Parathyroid adenoma (tissue), 2 donors: Measurements from ENCODE around the gene SEMA3E.

Source experiments
- H2AFZ ChIP-seq: fragments of 300-600 bp; sonication (generic); one replicate; pipeline ENCODE4 v1.7.0; 2017; ENCODE audit warnings: antibody characterized with exemption, mild to moderate bottlenecking
- H3K27ac ChIP-seq: fragments of 300-600 bp; sonication (generic); one replicate; pipeline ENCODE4 v1.7.0; 2017
- H3K27me3 ChIP-seq: fragments of 300-600 bp; sonication (generic); one replicate; pipeline ENCODE4 v1.7.0; 2017; ENCODE audit warnings: low read length; ENCODE audit not compliant: control insufficient read depth, insufficient read depth
- H3K36me3 ChIP-seq: fragments of 300-600 bp; sonication (generic); one replicate; pipeline ENCODE4 v1.7.0; 2017; ENCODE audit warnings: low read length; ENCODE audit not compliant: control insufficient read depth, insufficient read depth
- H3K4me1 ChIP-seq: fragments of 300-600 bp; sonication (generic); one replicate; pipeline ENCODE4 v1.7.0; 2017; ENCODE audit warnings: control low read depth
- H3K4me2 ChIP-seq: fragments of 300-600 bp; sonication (generic); one replicate; pipeline ENCODE4 v1.7.0; 2017; ENCODE audit warnings: low read length
- H3K4me3 ChIP-seq: fragments of 300-600 bp; sonication (generic); one replicate; pipeline ENCODE4 v1.7.0; 2017; ENCODE audit warnings: low read depth, low read length
- H3K79me2 ChIP-seq: fragments of 300-600 bp; sonication (generic); one replicate; pipeline ENCODE4 v1.7.0; 2017; ENCODE audit warnings: control low read depth
- H3K9ac ChIP-seq: fragments of 300-600 bp; sonication (generic); one replicate; pipeline ENCODE4 v1.7.0; 2017; ENCODE audit warnings: mild to moderate bottlenecking
- H3K9me3 ChIP-seq: fragments of 300-600 bp; sonication (generic); one replicate; pipeline ENCODE4 v1.7.0; 2017; ENCODE audit warnings: low read length; ENCODE audit not compliant: control insufficient read depth
- CTCF ChIP-seq: fragments of 300-600 bp; sonication (generic); IDR thresholded peaks from one replicate; pipeline ENCODE4 v1.7.0; 2017; ENCODE audit warnings: antibody characterized with exemption, mild to moderate bottlenecking
- donor health status: primary hyperparathyroidism.

The SEMA3E gene

GRCh38 chr7:83550100-83550499, 98.8 kb downstream of the SEMA3E start:
- H2AFZ ChIP-seq: no peak overlapping the region
- H3K79me2 ChIP-seq: no peaks in the 10 kb centered on the region
- no peak for TF ChIP-seq CTCF
- no peak overlapping the region for H3K9ac ChIP-seq
- H3K4me3 ChIP-seq: no peak overlapping the region
- no peaks in the 10 kb centered on the region for H3K27me3 ChIP-seq
- H3K4me1 ChIP-seq: no peaks in the 10 kb centered on the region
- no peaks in the 10 kb centered on the region for H3K36me3 ChIP-seq
- H3K4me2 ChIP-seq: no peak overlapping the region
- H3K27ac ChIP-seq: no peak overlapping the region
- H3K9me3 ChIP-seq: no peaks in the 10 kb centered on the region

GRCh38 chr7:83548250-83548649, 100.7 kb downstream of the SEMA3E start:
- Histone ChIP-seq H3K9ac (no peak overlapping the region), H3K9me3 (no peaks in the 10 kb centered on the region)

GRCh38 chr7:83547526-83547925, 101.4 kb downstream of the SEMA3E start:
- no peak for TF ChIP-seq CTCF

More at GRCh38 chr7:83548250-83548649, 100.7 kb downstream of the SEMA3E start:
- Histone ChIP-seq H3K79me2 (no peaks in the 10 kb centered on the region), H2AFZ (no peak overlapping the region), H3K36me3 (no peaks in the 10 kb centered on the region), H3K27me3 (no peaks in the 10 kb centered on the region), H3K4me1 (no peaks in the 10 kb centered on the region), H3K27ac (no peak overlapping the region), H3K4me2 (no peak overlapping the region), H3K4me3 (no peak overlapping the region)
- no peak for TF ChIP-seq CTCF

GRCh38 chr7:83546586-83546985, 102.4 kb downstream of the SEMA3E start:
- Histone ChIP-seq H3K9ac (no peak overlapping the region), H3K4me3 (no peak overlapping the region), H3K36me3 (no peaks in the 10 kb centered on the region), H3K27ac (no peak overlapping the region), H3K79me2 (no peaks in the 10 kb centered on the region), H2AFZ (no peak overlapping the region), H3K9me3 (no peaks in the 10 kb centered on the region), H3K4me2 (no peak overlapping the region), H3K4me1 (no peaks in the 10 kb centered on the region), H3K27me3 (no peaks in the 10 kb centered on the region)
- no peak for TF ChIP-seq CTCF

More at GRCh38 chr7:83547526-83547925, 101.4 kb downstream of the SEMA3E start:
- H3K9ac ChIP-seq: no peak overlapping the region
- H3K9me3 ChIP-seq: no peaks in the 10 kb centered on the region
- H3K79me2 ChIP-seq: no peaks in the 10 kb centered on the region
- H3K36me3 ChIP-seq: no peaks in the 10 kb centered on the region
- H3K4me1 ChIP-seq: no peaks in the 10 kb centered on the region
- H2AFZ ChIP-seq: no peak overlapping the region
- H3K4me2 ChIP-seq: no peak overlapping the region
- H3K27me3 ChIP-seq: no peaks in the 10 kb centered on the region
- H3K4me3 ChIP-seq: no peak overlapping the region
- H3K27ac ChIP-seq: no peak overlapping the region

GRCh38 chr7:83541187-83541960, 107.6 kb downstream of the SEMA3E start:
- H3K4me1 ChIP-seq: no peaks in the 10 kb centered on the region
- TF ChIP-seq CTCF: no peak
- no peaks in the 10 kb centered on the region for H3K9me3 ChIP-seq
- H3K27ac ChIP-seq: no peak overlapping the region
- H3K9ac ChIP-seq: no peak overlapping the region
- H2AFZ ChIP-seq: no peak overlapping the region
- no peak overlapping the region for H3K4me3 ChIP-seq
- H3K36me3 ChIP-seq: no peaks in the 10 kb centered on the region
- H3K4me2 ChIP-seq: no peak overlapping the region
- H3K79me2 ChIP-seq: no peaks in the 10 kb centered on the region
- no peaks in the 10 kb centered on the region for H3K27me3 ChIP-seq
